AG09309 (cell line): ENCODE results near the gene RBM45.
"Not testable (repeated sequence)": the region's sequence is repeated elsewhere in the genome, so short reads cannot be mapped to it uniquely, and the experiment has no call there.

ENCODE experiments used
- DNase-seq: peaks from one replicate; pipeline ENCODE4 v3.0.0-alpha.2; 2010; ENCODE audit warnings: low read depth
- H3K4me3 ChIP-seq: 2 replicates; pipeline ENCODE4 v1.5.1; 2011; ENCODE audit warnings: mild to moderate bottlenecking, low read depth, low read length, moderate library complexity; ENCODE audit not compliant: control insufficient read depth
- CTCF ChIP-seq: IDR thresholded peaks from 2 replicates; pipeline ENCODE4 v1.5.1; 2011; ENCODE audit warnings: mild to moderate bottlenecking, low read depth, low read length, inconsistent platforms; ENCODE audit not compliant: insufficient read depth, control insufficient read depth; ENCODE audit errors: missing control alignments

The RBM45 gene

GRCh38 chr2:178070824-178071223 lies 41.4 kb upstream of the RBM45 start:
- DNase-seq: no peak
- H3K4me3 ChIP-seq: no peak overlapping the region
- no peak for TF ChIP-seq CTCF

- H3K4me3 ChIP-seq: peak overlapping the region; percentile 68; the same call in 1 of the 2 replicates
- no peak for TF ChIP-seq CTCF
- no peak for DNase-seq
These were observed 40.2 kb upstream of the RBM45 start for GRCh38 chr2:178072000-178072382.

GRCh38 chr2:178072383-178073301 lies 39.6 kb upstream of the RBM45 start, which contains the start of gene PDE11A:
Gene PDE11A, minus strand, starts transcription at chr2:178072777. Its CDS starts 340 bp downstream, at chr2:178072437.
- no peak for TF ChIP-seq CTCF
- peak; percentile 18 for DNase-seq
- H3K4me3 ChIP-seq: peak within 1 kb of the TSS; percentile 68

GRCh38 chr2:178074123-178075005 lies 37.9 kb upstream of the RBM45 start:
- DNase-seq: no peak
- no peak for TF ChIP-seq CTCF
- H3K4me3 ChIP-seq: no peak overlapping the region

- H3K4me3 ChIP-seq: no peak overlapping the region
- no peak for DNase-seq
- no peak for TF ChIP-seq CTCF
These were observed 37.3 kb upstream of the RBM45 start for GRCh38 chr2:178075006-178075326.

GRCh38 chr2:178076130-178076529 lies 36.1 kb upstream of the RBM45 start:
- no peak for TF ChIP-seq CTCF
- no peak overlapping the region for H3K4me3 ChIP-seq
- DNase-seq: no peak

GRCh38 chr2:178079279-178079678 lies 33.0 kb upstream of the RBM45 start:
- H3K4me3 ChIP-seq, DNase-seq: not testable (repeated sequence)
